Uterus (tissue), 2 donors: ENCODE results near the gene LMO7.

Experiments
- CTCF ChIP-seq, 4 experiments: fragments of 200-600 bp in 2 of 4; fragments of 450-650 bp in 2 of 4; sonication (generic) in 2 of 4; IDR thresholded peaks; one replicate each; pipeline ENCODE4 v1.5.1; 2016 to 2019; ENCODE audit warnings: antibody characterized with exemption in 4 of 4, mild to moderate bottlenecking in 2 of 4, moderate library complexity in 1 of 4
- POLR2A ChIP-seq, 2 donors: fragments of 450-650 bp; IDR thresholded peaks; one replicate each; pipeline ENCODE4 v1.6.1; 2016; ENCODE audit warnings: antibody characterized with exemption in 2 of 2, mild to moderate bottlenecking in 1 of 2, moderate library complexity in 1 of 2

DNA sequence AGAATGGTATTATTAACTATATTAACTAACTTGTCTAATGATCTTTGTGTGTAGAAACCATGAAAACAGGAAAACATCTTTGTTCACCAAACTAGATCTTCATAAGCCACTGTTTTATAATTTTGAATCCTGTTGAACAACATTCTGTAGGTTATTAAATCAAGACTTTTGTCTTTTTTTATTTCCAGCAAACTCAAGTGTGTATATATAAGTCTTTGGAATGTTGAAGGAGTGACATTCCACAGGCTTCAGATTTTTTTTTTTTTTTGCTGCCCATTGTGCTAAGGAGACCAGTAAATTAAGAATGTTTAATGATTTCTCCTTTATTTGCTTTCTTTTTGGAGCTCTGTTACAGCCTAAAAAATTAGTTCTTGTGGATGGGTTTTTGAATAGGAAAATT is 89.6 kb downstream of the LMO7 start:
- TF ChIP-seq CTCF (IDR thresholded peaks at IDR 0.05) (no peak), POLR2A (IDR thresholded peaks at IDR 0.05) (no peak)
